Osteocyte (in vitro differentiated cells): Measurements from ENCODE around the gene ARL4C. TPM values are rescaled to one million over a fixed set of nuclear protein-coding genes. Genes with fewer than 3 reads are reported as not detected.

ENCODE experiments used
- DNase-seq: peaks from one replicate; pipeline ENCODE4 v3.0.0; 2021; ENCODE audit warnings: mixed read lengths; ENCODE audit not compliant: unreplicated experiment; ENCODE audit errors: extremely low spot score
- H3K27ac Mint-ChIP-seq: one replicate; pipeline ENCODE4 v1.8.0; 2021; ENCODE audit warnings: mild to moderate bottlenecking, mixed read lengths; ENCODE audit not compliant: unreplicated experiment
- H3K27me3 Mint-ChIP-seq: one replicate; pipeline ENCODE4 v1.8.0; 2021; ENCODE audit warnings: mixed read lengths; ENCODE audit not compliant: unreplicated experiment
- H3K36me3 Mint-ChIP-seq: one replicate; pipeline ENCODE4 v1.8.0; 2021; ENCODE audit warnings: mixed read lengths; ENCODE audit not compliant: unreplicated experiment
- H3K4me1 Mint-ChIP-seq: one replicate; pipeline ENCODE4 v1.8.0; 2021; ENCODE audit warnings: mixed read lengths; ENCODE audit not compliant: unreplicated experiment
- H3K4me3 Mint-ChIP-seq: one replicate; pipeline ENCODE4 v1.8.0; 2021; ENCODE audit warnings: mild to moderate bottlenecking, moderate library complexity, mixed read lengths; ENCODE audit not compliant: unreplicated experiment
- H3K9me3 Mint-ChIP-seq: one replicate; pipeline ENCODE4 v1.8.0; 2021; ENCODE audit warnings: mixed read lengths; ENCODE audit not compliant: unreplicated experiment
- CTCF ChIP-seq: fragments of 200-600 bp; sonication (generic); IDR thresholded peaks from 2 replicates; pipeline ENCODE4 v1.5.0; 2021; ENCODE audit warnings: antibody characterized with exemption, mild to moderate bottlenecking, moderate library complexity
- total RNA-seq: library from RNA; stranded (reverse); gene quantifications from 2 replicates; pipeline ENCODE4 v1.2.1, GENCODE V29; 2021

ARL4C gene
- total RNA-seq, 1 donor from 2014 or later, result 35.1 TPM

GRCh38 chr2:234488913-234489451 is 7.9 kb downstream of the ARL4C start:
- no peak overlapping the region for H3K27ac Mint-ChIP-seq
- H3K4me1 Mint-ChIP-seq, result peaks cover 23% of the 10 kb centered on the region
- DNase-seq, result no peak
- no peak for TF ChIP-seq CTCF
- peaks cover 5% of the 10 kb centered on the region for H3K9me3 Mint-ChIP-seq
- no peak overlapping the region for H3K4me3 Mint-ChIP-seq
- peaks cover 13% of the 10 kb centered on the region for H3K36me3 Mint-ChIP-seq
- H3K27me3 Mint-ChIP-seq, result no peaks in the 10 kb centered on the region

GRCh38 chr2:234488486-234488885 is 8.4 kb downstream of the ARL4C start:
- Mint-ChIP-seq H3K27ac (no peak overlapping the region), H3K4me1 (peaks cover 19% of the 10 kb centered on the region), H3K27me3 (no peaks in the 10 kb centered on the region), H3K9me3 (peaks cover 5% of the 10 kb centered on the region), H3K36me3 (peaks cover 13% of the 10 kb centered on the region), H3K4me3 (no peak overlapping the region)
- TF ChIP-seq CTCF, result no peak
- DNase-seq, result no peak

DNA sequence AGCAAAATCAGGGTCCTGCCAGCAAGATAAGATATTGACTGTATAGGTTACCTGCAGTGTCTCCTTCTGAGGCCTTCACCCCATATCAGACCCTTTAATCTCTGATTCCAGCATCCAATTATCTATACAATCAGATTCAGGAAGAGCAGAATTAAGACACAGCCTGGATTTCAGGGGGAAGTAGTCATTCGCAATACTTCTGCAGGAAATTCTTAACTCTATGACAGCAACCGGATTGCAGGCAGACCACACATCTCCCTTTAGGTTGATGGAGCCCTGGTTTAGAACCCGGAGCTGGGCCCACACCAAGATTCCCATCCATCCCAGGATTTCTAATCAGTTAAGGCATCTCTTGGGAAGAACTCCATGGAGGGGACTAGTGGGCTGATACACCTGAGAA is 9.5 kb downstream of the ARL4C start:
- Mint-ChIP-seq H3K4me3 (no peak overlapping the region), H3K27ac (no peak overlapping the region), H3K36me3 (peaks cover 13% of the 10 kb centered on the region), H3K9me3 (peaks cover 5% of the 10 kb centered on the region), H3K4me1 (peaks cover 8% of the 10 kb centered on the region), H3K27me3 (no peaks in the 10 kb centered on the region)
- no peak for DNase-seq
- no peak for TF ChIP-seq CTCF

DNA sequence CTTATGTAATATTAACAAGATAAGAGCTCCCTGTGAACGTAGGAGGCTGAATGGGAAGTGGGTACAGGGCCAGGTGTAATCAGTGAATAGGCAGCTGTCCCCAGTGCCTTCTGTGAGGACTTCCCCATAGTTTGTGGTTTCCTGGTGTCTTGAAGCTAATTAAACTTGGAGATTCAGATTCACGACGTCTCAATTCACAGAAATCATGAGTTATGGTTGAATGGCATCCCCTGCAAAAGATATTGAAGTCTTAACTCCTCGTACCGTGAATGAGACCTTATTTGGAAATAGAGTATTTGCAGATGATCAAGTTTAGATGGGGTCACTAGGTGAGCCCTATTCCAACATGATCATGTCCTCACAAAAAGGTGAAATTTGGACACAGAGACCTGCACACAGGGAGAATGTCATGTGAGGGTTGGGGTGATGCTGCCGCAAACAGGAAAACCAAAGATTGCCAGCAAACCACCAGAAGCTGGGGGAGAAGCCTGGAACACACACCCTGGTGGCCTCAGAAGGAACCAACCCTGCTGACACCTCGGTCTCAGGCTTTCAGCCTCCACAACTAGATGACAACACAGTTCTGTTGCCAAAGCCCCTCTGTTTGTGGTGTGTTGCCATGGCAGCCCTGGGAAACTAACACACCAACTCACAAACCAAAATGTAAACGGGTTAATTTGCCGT is 13.2 kb downstream of the ARL4C start:
- Mint-ChIP-seq H3K9me3 (peaks cover 5% of the 10 kb centered on the region), H3K4me3 (no peak overlapping the region)

More for the DNA sequence above, 13.2 kb downstream of the ARL4C start:
- Mint-ChIP-seq H3K4me1 (no peaks in the 10 kb centered on the region), H3K27me3 (no peaks in the 10 kb centered on the region), H3K36me3 (peaks cover 2% of the 10 kb centered on the region), H3K27ac (no peak overlapping the region)
- peak; percentile 15 for TF ChIP-seq CTCF
- DNase-seq, result no peak
